ENCODE data around the gene IMPDH1.

Gene IMPDH1

GRCh38 chr7:128430207-128430606 is 20.4 kb upstream of the IMPDH1 start:
- no peak for DNase-seq (ENCODE audit: low read depth, low spot score)
- no peak for TF ChIP-seq CTCF (IDR thresholded peaks at IDR 0.05; ENCODE audit: insufficient read depth, low read length, missing control alignments)
- CTCF ChIA-PET: interaction anchor here (1.2 to 14.8 kb wide), 7 partner anchors 12 to 83 kb away, joined by 3 to 569 read pairs (median 106); partner anchors contain the start of genes HILPDA and METTL2B
- POLR2A ChIA-PET: no interaction called here
- H3K4me3 ChIP-seq (ENCODE audit: low read depth, low read length): no peak overlapping the region

GRCh38 chr7:128427289-128427891 is 17.6 kb upstream of the IMPDH1 start:
- ChIA-PET CTCF (interaction anchor here (0.9 to 14.8 kb wide), 27 partner anchors 9 to 664 kb away, joined by 3 to 569 read pairs (median 10); partner anchors contain the start of genes HILPDA, IMPDH1, METTL2B and RBM28), POLR2A (interaction anchor here (1.2 kb wide), 1 partner anchor 27 kb away, joined by 3 read pairs; no protein-coding TSS in a partner anchor)
- peak; percentile 50 for TF ChIP-seq CTCF (IDR thresholded peaks at IDR 0.05; ENCODE audit: insufficient read depth, low read length, missing control alignments)
- DNase-seq (ENCODE audit: low read depth, low spot score): no peak
- H3K4me3 ChIP-seq (ENCODE audit: low read depth, low read length): no peak overlapping the region

GRCh38 chr7:128425850-128426249 is 16.1 kb upstream of the IMPDH1 start:
- no peak for DNase-seq (ENCODE audit: low read depth, low spot score)
- ChIA-PET POLR2A (no interaction called here), CTCF (interaction anchor here (0.6 to 14.8 kb wide), 31 partner anchors 9 to 458 kb away, joined by 3 to 569 read pairs (median 10); partner anchors contain the start of genes HILPDA, IMPDH1, METTL2B and RBM28)
- no peak overlapping the region for H3K4me3 ChIP-seq (ENCODE audit: low read depth, low read length)
- peak; percentile 89 for TF ChIP-seq CTCF (IDR thresholded peaks at IDR 0.05; ENCODE audit: insufficient read depth, low read length, missing control alignments)

GRCh38 chr7:128424686-128425275 is 15.0 kb upstream of the IMPDH1 start:
- no peak for DNase-seq (ENCODE audit: low read depth, low spot score)
- no peak overlapping the region for H3K4me3 ChIP-seq (ENCODE audit: low read depth, low read length)
- ChIA-PET POLR2A (no interaction called here), CTCF (interaction anchor here (0.6 to 14.8 kb wide), 28 partner anchors 8 to 459 kb away, joined by 3 to 569 read pairs (median 16); partner anchors contain the start of genes HILPDA, IMPDH1, METTL2B and RBM28)
- TF ChIP-seq CTCF (IDR thresholded peaks at IDR 0.05; ENCODE audit: insufficient read depth, low read length, missing control alignments): no peak

GRCh38 chr7:128422842-128423241 is 13.1 kb upstream of the IMPDH1 start:
- CTCF ChIA-PET: interaction anchor here (1.1 to 14.8 kb wide), 11 partner anchors 6 to 463 kb away, joined by 3 to 569 read pairs (median 99); partner anchors contain the start of genes HILPDA, IMPDH1 and METTL2B
- TF ChIP-seq CTCF (IDR thresholded peaks at IDR 0.05; ENCODE audit: insufficient read depth, low read length, missing control alignments): no peak
- POLR2A ChIA-PET: no interaction called here
- H3K4me3 ChIP-seq (ENCODE audit: low read depth, low read length): no peak overlapping the region
- no peak for DNase-seq (ENCODE audit: low read depth, low spot score)

GRCh38 chr7:128422037-128422436 is 12.3 kb upstream of the IMPDH1 start:
- CTCF ChIA-PET: interaction anchor here (0.8 to 14.4 kb wide), 6 partner anchors 14 to 54 kb away, joined by 3 to 569 read pairs (median 92); partner anchors contain the start of gene METTL2B
- TF ChIP-seq CTCF (IDR thresholded peaks at IDR 0.05; ENCODE audit: insufficient read depth, low read length, missing control alignments): no peak
- DNase-seq (ENCODE audit: low read depth, low spot score): no peak
- POLR2A ChIA-PET: no interaction called here
- no peak overlapping the region for H3K4me3 ChIP-seq (ENCODE audit: low read depth, low read length)
